ENCODE results near the gene LLGL2.
"Not testable (repeated sequence)": the region's sequence is repeated elsewhere in the genome, so short reads cannot be mapped to it uniquely, and the experiment has no call there.

LLGL2 gene

DNA sequence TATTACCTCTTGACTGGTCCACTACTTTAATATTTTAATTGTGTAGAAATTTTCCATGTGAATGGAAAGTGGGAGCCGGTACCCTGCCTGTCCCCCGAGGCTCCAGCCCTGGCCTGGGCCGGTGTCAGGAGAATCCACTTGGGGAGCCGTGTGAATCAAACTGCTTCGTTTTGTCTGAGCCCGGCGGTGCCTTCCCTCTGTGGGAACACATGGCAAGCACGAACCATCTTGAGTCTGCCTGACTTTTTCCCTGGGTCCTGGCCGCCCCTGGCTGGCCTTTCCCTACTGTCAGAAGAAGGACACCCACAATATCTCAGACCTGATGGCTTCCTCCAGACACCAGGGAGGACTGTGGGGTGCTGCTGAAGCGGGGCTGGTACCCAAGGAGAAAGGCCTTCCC, 49.7 kb downstream of the LLGL2 start:
- Mint-ChIP-seq H3K4me3 (no peak overlapping the region), H3K27me3 (no peaks in the 10 kb centered on the region), H3K9me3 (no peaks in the 10 kb centered on the region), H3K27ac (peak overlapping the region; percentile 28), H3K36me3 (ENCODE audit: low read depth) (no peaks in the 10 kb centered on the region), H3K4me1 (ENCODE audit: low read depth) (peaks cover 33% of the 10 kb centered on the region)
- intact Hi-C loops (cut with micrococcal nuclease): no loop called here

DNA sequence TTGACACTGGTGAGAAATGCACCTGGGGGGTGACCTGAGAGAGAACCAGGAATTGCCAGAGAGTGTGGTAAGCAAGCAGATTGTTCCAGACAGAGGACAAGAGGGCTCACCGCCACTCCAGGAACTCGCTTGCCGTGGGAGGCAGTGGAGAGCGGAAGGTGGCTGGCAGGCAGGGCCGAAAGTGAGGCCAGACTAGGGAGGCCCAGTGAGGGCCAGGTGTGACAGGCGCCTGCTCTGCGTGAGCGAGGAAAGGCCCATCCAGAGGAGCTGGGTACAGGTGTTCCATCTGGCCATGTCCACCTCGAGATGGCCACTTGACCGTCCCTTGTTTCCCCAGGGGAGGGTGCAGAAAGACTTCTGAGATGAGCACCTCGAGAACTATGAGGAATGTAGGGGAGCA, 50.2 kb downstream of the LLGL2 start:
- Mint-ChIP-seq H3K27ac (peak overlapping the region; percentile 28), H3K27me3 (peaks cover 3% of the 10 kb centered on the region), H3K4me1 (ENCODE audit: low read depth) (peaks cover 28% of the 10 kb centered on the region), H3K36me3 (ENCODE audit: low read depth) (no peaks in the 10 kb centered on the region), H3K4me3 (no peak overlapping the region), H3K9me3 (peaks cover 5% of the 10 kb centered on the region)
- intact Hi-C loops (cut with micrococcal nuclease): no loop called here

DNA sequence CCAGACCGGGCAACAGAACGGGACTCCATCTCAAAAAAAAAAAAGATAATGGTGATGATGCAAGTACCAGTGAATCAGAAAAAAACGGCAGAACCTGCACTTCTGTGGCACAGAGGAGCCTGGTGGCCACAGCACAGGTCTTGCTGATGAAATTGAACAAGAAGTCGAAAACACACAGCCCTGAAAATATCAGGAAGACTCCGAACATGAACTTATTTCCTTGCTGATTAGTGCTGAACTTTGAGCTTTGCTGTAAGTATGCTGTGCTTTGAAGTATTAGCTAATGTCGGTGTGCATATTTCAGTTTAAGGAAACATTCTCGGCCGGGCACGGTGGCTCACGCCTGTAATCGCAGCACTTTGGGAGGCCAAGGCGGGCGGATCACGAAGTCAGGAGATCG, 51.2 kb downstream of the LLGL2 start:
- Mint-ChIP-seq H3K36me3 (ENCODE audit: low read depth) (no peaks in the 10 kb centered on the region), H3K4me1 (ENCODE audit: low read depth) (peaks cover 25% of the 10 kb centered on the region), H3K27ac (no peak overlapping the region), H3K9me3 (peaks cover 11% of the 10 kb centered on the region), H3K4me3 (no peak overlapping the region), H3K27me3 (peaks cover 11% of the 10 kb centered on the region)
- intact Hi-C loops (cut with micrococcal nuclease): no loop called here

DNA sequence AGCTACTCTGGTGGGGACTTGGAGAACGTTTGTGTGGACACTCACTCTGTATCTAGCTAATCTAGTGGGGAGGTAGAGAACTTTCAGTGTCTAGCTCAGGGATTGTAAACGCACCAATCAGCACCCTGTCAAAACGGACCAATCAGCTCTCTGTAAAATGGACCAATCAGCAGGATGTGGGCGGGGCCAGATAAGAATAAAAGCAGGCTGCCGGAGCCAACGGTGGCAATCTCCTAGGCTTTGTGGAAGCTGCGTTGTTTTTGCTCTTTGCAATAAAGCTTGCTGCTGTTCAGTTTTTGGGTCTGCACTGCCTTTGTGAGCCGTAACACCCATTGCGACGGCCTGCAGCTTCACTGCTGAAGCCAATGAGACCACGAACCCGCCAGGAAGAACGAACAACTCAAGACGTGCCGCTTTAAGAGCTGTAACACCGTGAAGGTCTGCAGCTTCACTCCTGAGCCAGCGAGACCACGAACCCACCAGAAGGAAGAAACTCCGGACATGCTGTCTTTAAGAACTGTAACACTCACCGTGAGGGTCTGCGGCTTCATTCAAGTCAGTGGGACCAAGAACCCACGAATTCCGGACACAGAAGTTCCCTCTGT, 55.7 kb downstream of the LLGL2 start:
- intact Hi-C loops (cut with micrococcal nuclease); H3K36me3 Mint-ChIP-seq (ENCODE audit: low read depth): not testable (repeated sequence)
- peak overlapping the region; percentile 41 for H3K27ac Mint-ChIP-seq
- H3K4me3 Mint-ChIP-seq: peak overlapping the region; percentile 56
- peaks cover 14% of the 10 kb centered on the region for H3K4me1 Mint-ChIP-seq (ENCODE audit: low read depth)
- H3K9me3 Mint-ChIP-seq: peaks cover 11% of the 10 kb centered on the region
- peaks cover 12% of the 10 kb centered on the region for H3K27me3 Mint-ChIP-seq

DNA sequence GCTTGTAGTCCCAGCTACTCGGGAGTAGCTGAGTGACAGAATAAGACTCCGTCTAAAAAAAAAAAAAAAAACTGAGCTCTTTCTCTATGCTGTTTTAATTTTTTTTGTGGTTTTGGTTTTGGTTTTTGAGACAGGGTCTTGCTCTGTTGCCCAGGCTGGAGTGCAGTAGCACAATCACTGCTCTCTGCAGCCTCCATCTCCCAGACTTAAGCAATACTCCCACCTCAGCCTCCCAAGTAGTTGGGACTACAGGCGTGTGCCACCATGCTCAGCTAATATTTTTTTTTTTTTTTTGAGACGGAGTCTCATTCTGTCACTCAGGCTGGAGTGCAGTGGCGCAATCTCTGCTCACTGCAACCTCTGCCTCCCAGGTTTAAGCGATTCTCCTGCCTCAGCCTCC, 57.7 kb downstream of the LLGL2 start:
- Mint-ChIP-seq H3K27me3 (peaks cover 12% of the 10 kb centered on the region), H3K4me1 (ENCODE audit: low read depth) (peaks cover 21% of the 10 kb centered on the region), H3K9me3 (peaks cover 11% of the 10 kb centered on the region)
- H3K36me3 Mint-ChIP-seq (ENCODE audit: low read depth); H3K4me3 Mint-ChIP-seq; H3K27ac Mint-ChIP-seq; intact Hi-C loops (cut with micrococcal nuclease): not testable (repeated sequence)

DNA sequence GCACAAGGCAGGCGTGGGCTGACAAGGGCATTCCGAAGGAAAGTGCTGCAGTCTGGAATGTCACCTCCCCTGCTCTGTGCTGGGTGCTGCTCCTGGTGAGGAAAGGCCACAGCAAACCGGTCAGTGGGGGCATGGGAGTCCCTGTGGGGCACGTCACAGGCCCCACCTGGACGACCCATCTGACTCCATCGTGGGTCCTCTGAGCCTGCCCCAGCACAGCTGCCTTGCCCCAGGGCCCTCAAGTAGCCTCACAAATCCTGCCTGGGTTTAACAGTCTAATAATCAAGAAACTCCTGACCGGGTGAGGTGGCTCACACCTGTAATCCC, 59.3 kb downstream of the LLGL2 start:
- H3K36me3 Mint-ChIP-seq (ENCODE audit: low read depth): no peaks in the 10 kb centered on the region
- no peak overlapping the region for H3K4me3 Mint-ChIP-seq
- H3K4me1 Mint-ChIP-seq (ENCODE audit: low read depth): peaks cover 19% of the 10 kb centered on the region
- intact Hi-C loops (cut with micrococcal nuclease): no loop called here
- peaks cover 11% of the 10 kb centered on the region for H3K9me3 Mint-ChIP-seq
- H3K27me3 Mint-ChIP-seq: peaks cover 12% of the 10 kb centered on the region
- no peak overlapping the region for H3K27ac Mint-ChIP-seq

GRCh38 chr17:75587675-75588595, 62.4 kb downstream of the LLGL2 start, which contains the start of gene MYO15B:
MYO15B (plus strand) TSS chr17:75587800; CDS start chr17:75588058, 258 bp downstream.
- H3K27me3 Mint-ChIP-seq: no peaks in the 10 kb centered on the region
- peak within 1 kb of the TSS; percentile 93 for H3K27ac Mint-ChIP-seq
- no peaks in the 10 kb centered on the region for H3K9me3 Mint-ChIP-seq
- peaks cover 29% of the 10 kb centered on the region for H3K4me1 Mint-ChIP-seq (ENCODE audit: low read depth)
- peaks cover 21% of the 10 kb centered on the region for H3K36me3 Mint-ChIP-seq (ENCODE audit: low read depth)
- intact Hi-C loops (cut with micrococcal nuclease): loop anchor here (2.0 kb wide), 2 partner anchors 71 to 161 kb away; partner anchors contain the start of gene TSEN54
- H3K4me3 Mint-ChIP-seq: peak within 1 kb of the TSS; percentile 86

DNA sequence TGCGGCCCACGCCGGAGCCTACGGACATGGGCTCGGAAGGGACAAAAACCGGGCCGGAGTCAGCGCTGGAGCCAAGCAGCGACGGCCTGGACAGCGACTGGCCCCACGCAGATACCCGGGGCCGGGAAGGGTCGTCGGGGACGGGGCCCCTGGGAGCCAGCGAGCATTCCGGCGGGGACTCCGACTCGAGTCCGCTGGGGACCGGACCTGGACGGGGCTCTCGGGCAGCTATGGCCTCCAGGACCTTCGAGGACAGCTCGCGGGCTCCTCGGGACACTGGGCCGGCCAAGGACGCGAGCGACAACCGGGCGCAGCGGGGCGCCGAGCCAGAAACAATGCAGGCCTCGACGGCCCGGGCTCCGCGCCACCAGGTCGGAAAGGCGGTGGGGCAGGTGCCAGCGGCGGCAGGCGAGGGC, 63.1 kb downstream of the LLGL2 start:
- Mint-ChIP-seq H3K9me3 (no peaks in the 10 kb centered on the region), H3K36me3 (ENCODE audit: low read depth) (peaks cover 21% of the 10 kb centered on the region), H3K27ac (peak overlapping the region; percentile 93), H3K27me3 (no peaks in the 10 kb centered on the region), H3K4me3 (peak overlapping the region; percentile 86), H3K4me1 (ENCODE audit: low read depth) (peaks cover 29% of the 10 kb centered on the region)
- intact Hi-C loops (cut with micrococcal nuclease): loop anchor here (2.0 kb wide), 2 partner anchors 72 to 162 kb away; partner anchors contain the start of gene TSEN54

DNA sequence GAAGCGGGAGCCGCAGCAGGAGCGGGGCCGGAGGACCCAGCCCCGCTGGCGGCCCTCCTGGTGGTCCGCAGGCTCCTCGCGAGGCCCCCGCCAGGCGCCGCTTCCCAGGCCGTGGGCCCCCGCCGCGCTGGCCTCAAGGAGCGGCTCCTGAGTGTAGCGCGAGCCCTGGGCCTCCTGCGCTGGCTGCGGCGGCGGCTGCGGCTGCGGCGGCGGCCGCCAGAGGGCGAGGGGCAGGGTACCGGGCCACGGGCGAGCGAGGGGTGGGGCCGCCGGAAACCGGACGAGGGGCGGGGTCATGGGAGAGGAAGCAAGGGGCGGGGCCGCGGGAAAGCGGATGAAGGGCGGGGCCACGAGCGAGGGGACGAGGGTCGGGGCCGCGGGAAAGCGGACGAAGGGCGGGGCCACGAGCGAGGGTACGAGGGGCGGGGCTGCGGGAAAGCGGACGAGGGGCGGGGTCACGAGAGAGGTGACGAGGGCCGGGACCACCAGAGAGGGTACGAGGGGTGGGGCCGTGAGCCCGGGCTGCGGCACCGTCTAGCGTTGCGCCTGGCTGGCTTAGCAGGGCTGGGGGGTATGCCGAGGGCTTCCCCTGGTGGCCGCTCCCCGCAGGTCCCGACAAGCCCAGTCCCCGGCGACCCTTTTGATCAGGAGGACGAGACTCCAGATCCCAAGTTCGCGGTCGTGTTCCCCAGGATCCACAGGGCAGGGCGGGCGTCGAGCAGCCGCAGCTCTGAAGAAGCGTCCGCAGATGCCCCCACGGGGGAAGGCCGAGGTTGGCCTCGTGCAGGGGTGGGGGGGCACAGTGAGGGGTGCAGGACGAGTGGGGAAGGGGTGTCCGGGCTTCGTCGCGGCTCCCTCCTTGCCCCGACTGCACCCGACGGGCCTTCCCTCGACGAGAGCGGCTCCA, 63.8 kb downstream of the LLGL2 start:
- Mint-ChIP-seq H3K9me3 (no peaks in the 10 kb centered on the region), H3K27ac (peak overlapping the region; percentile 93), H3K4me1 (ENCODE audit: low read depth) (peaks cover 29% of the 10 kb centered on the region), H3K27me3 (no peaks in the 10 kb centered on the region), H3K4me3 (peak overlapping the region; percentile 78), H3K36me3 (ENCODE audit: low read depth) (peaks cover 21% of the 10 kb centered on the region)
- intact Hi-C loops (cut with micrococcal nuclease): loop anchor here (2.0 kb wide), 2 partner anchors 72 to 162 kb away; partner anchors contain the start of gene TSEN54

DNA sequence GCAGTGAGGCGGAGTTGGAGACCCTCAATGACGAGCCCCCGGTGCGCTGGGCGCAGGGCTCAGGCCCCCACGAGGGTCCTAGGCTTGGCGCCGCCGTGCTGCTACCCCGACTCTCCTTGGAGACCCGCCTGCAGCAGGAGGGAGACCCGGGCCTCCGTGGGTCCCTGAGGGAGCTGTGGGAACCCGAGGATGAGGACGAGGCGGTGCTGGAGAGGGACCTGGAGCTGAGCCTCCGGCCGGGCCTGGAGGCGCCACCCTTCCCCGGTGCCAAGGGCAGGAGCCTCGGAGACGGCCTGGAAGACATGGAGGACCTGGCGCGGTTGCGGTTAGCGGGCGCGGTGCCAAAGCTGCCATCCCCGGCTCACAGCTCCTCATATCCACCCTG, 64.4 kb downstream of the LLGL2 start:
- Mint-ChIP-seq H3K4me1 (ENCODE audit: low read depth) (peaks cover 29% of the 10 kb centered on the region), H3K4me3 (peak overlapping the region; percentile 78), H3K27me3 (no peaks in the 10 kb centered on the region), H3K36me3 (ENCODE audit: low read depth) (peaks cover 21% of the 10 kb centered on the region), H3K27ac (peak overlapping the region; percentile 93), H3K9me3 (no peaks in the 10 kb centered on the region)
- intact Hi-C loops (cut with micrococcal nuclease): loop anchor here (2.0 kb wide), 2 partner anchors 73 to 163 kb away; partner anchors contain the start of gene TSEN54

DNA sequence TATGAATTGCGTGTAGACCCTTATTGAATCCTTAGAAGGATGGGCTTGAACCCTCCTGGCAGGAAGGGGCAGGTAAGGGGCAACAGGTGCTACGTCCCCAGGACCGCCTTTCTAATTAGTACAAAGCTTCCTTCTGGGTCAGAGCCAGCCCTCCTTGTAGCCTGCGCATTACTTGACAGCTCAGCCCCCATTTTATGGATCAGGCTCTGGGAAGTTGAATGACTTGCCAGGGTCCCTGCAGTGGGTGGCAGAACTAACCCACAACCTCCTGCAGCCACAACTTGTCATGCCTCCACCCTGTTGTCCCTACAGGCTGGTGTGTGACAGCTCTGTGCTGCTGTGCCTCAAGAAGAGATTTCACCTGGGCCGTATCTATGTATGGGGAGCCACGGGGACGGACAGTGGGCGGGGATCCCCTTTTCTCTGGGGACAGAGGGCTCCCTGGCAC, 64.8 kb downstream of the LLGL2 start:
- Mint-ChIP-seq H3K36me3 (ENCODE audit: low read depth) (peaks cover 21% of the 10 kb centered on the region), H3K4me3 (peak overlapping the region; percentile 78), H3K4me1 (ENCODE audit: low read depth) (peaks cover 29% of the 10 kb centered on the region), H3K27ac (no peak overlapping the region), H3K9me3 (no peaks in the 10 kb centered on the region), H3K27me3 (no peaks in the 10 kb centered on the region)
- intact Hi-C loops (cut with micrococcal nuclease): no loop called here

GRCh38 chr17:75590849-75591721, 65.6 kb downstream of the LLGL2 start:
- Mint-ChIP-seq H3K9me3 (no peaks in the 10 kb centered on the region), H3K4me3 (no peak overlapping the region), H3K4me1 (ENCODE audit: low read depth) (peaks cover 29% of the 10 kb centered on the region), H3K27ac (no peak overlapping the region), H3K27me3 (no peaks in the 10 kb centered on the region), H3K36me3 (ENCODE audit: low read depth) (peaks cover 21% of the 10 kb centered on the region)
- intact Hi-C loops (cut with micrococcal nuclease): no loop called here

Data from dendritic cell treated with granulocyte-macrophage colony-stimulating factor and Interleukin-4, amounts not matched to agents 40 ng/mL and 50 ng/mL, for 4 days (primary cell).